Vagina (tissue), 2 donors: Measurements from ENCODE around the gene NUAK1. TPM values are rescaled to one million over a fixed set of nuclear protein-coding genes. Genes with fewer than 3 reads are reported as not detected.
"Not testable (repeated sequence)": the region's sequence is repeated elsewhere in the genome, so short reads cannot be mapped to it uniquely, and the experiment has no call there.

Experiments used
- DNase-seq, 2 donors: peaks; one replicate each; pipeline ENCODE4 v3.0.0-alpha.2; 2017; ENCODE audit errors: extremely low spot score in 2 of 2
- H3K27ac ChIP-seq: fragments of 200-600 bp; sonication (generic); one replicate; pipeline ENCODE4 v1.5.1; 2019
- H3K27me3 ChIP-seq: fragments of 200-600 bp; sonication (generic); one replicate; pipeline ENCODE4 v1.5.1; 2019
- H3K36me3 ChIP-seq, 2 donors: fragments of 200-600 bp; sonication (generic); one replicate each; pipeline ENCODE4 v1.5.1; 2017 to 2019
- H3K4me1 ChIP-seq: fragments of 200-600 bp; sonication (generic); one replicate; pipeline ENCODE4 v1.5.1; 2019
- H3K4me3 ChIP-seq, 2 donors: fragments of 200-600 bp; sonication (generic); 1 replicate in 1 of 2; 2 replicates in 1 of 2; pipeline ENCODE4 v1.5.1; 2016 to 2019
- H3K9me3 ChIP-seq: fragments of 200-600 bp; sonication (generic); one replicate; pipeline ENCODE4 v1.5.1; 2019
- CTCF ChIP-seq, 3 experiments: fragments of 450-650 bp in 2 of 3; fragments of 200-600 bp in 1 of 3; sonication (generic) in 1 of 3; IDR thresholded peaks; one replicate each; pipeline ENCODE4 v1.5.1; 2017 to 2019; ENCODE audit warnings: antibody characterized with exemption in 3 of 3, mild to moderate bottlenecking in 2 of 3, moderate library complexity in 2 of 3
- POLR2A ChIP-seq, 2 donors: fragments of 450-650 bp; IDR thresholded peaks; one replicate each; pipeline ENCODE4 v1.6.1; 2017; ENCODE audit warnings: antibody characterized with exemption in 2 of 2, mild to moderate bottlenecking in 2 of 2, moderate library complexity in 2 of 2
- POLR2AphosphoS5 ChIP-seq, 2 donors: sonication (generic); formaldehyde crosslinking; IDR thresholded peaks; one replicate each; pipeline ENCODE4 v1.9.0; 2017; ENCODE audit warnings: antibody characterized with exemption in 2 of 2, mild to moderate bottlenecking in 2 of 2, low read depth in 1 of 2; ENCODE audit not compliant: insufficient read depth in 1 of 2
- intact Hi-C: fragments of 100-400 bp; cut with DNase I; formaldehyde crosslinking; loops from one replicate; pipeline ENCODE4 v1.15.1; 2023
- total RNA-seq: library from RNA; depleted of rRNA; stranded (reverse); fragments of >200 nt; gene quantifications from one replicate; pipeline ENCODE4 v1.2.3, GENCODE V29; 2016

The NUAK1 gene
- total RNA-seq, 1 donor from 2014 or later = 22.8 TPM

GRCh38 chr12:106019144-106019543 lies 119.6 kb downstream of the NUAK1 start:
- peak overlapping the region; percentile 42 for H3K27ac ChIP-seq
- DNase-seq = no peak
- H3K4me1 ChIP-seq = peaks cover 22% of the 10 kb centered on the region

GRCh38 chr12:106018286-106018685 lies 120.5 kb downstream of the NUAK1 start:
- intact Hi-C loops = no loop called here
- H3K4me1 ChIP-seq = peaks cover 22% of the 10 kb centered on the region
- no peaks in the 10 kb centered on the region for H3K36me3 ChIP-seq
- no peak overlapping the region for H3K4me3 ChIP-seq
- no peak for DNase-seq
- no peak for TF ChIP-seq POLR2A (IDR thresholded peaks at IDR 0.05)
- TF ChIP-seq POLR2AphosphoS5 (IDR thresholded peaks at IDR 0.05; ENCODE audit: insufficient read depth in 1 of 2, low read depth in 1 of 2) = no peak
- TF ChIP-seq CTCF (IDR thresholded peaks at IDR 0.05) = no peak
- H3K9me3 ChIP-seq = no peaks in the 10 kb centered on the region
- no peaks in the 10 kb centered on the region for H3K27me3 ChIP-seq
- no peak overlapping the region for H3K27ac ChIP-seq

More at GRCh38 chr12:106019144-106019543, 119.6 kb downstream of the NUAK1 start:
- no peaks in the 10 kb centered on the region for H3K9me3 ChIP-seq
- H3K4me3 ChIP-seq = no peak overlapping the region
- intact Hi-C loops = no loop called here
- no peak for TF ChIP-seq POLR2A (IDR thresholded peaks at IDR 0.05)
- TF ChIP-seq CTCF (IDR thresholded peaks at IDR 0.05) = no peak
- no peak for TF ChIP-seq POLR2AphosphoS5 (IDR thresholded peaks at IDR 0.05; ENCODE audit: insufficient read depth in 1 of 2, low read depth in 1 of 2)
- H3K27me3 ChIP-seq = no peaks in the 10 kb centered on the region
- H3K36me3 ChIP-seq = no peaks in the 10 kb centered on the region

- intact Hi-C loops, H3K27ac ChIP-seq, DNase-seq, H3K27me3 ChIP-seq, H3K36me3 ChIP-seq, H3K9me3 ChIP-seq, H3K4me3 ChIP-seq: not testable (repeated sequence)
- H3K4me1 ChIP-seq = peaks cover 16% of the 10 kb centered on the region
Observed at GRCh38 chr12:106016601-106017278, 122.0 kb downstream of the NUAK1 start.

- no peak overlapping the region for H3K4me3 ChIP-seq
- no peak overlapping the region for H3K27ac ChIP-seq
- no peak for TF ChIP-seq POLR2A (IDR thresholded peaks at IDR 0.05)
- no peak for TF ChIP-seq POLR2AphosphoS5 (IDR thresholded peaks at IDR 0.05; ENCODE audit: insufficient read depth in 1 of 2, low read depth in 1 of 2)
- no peak for TF ChIP-seq CTCF (IDR thresholded peaks at IDR 0.05)
- H3K36me3 ChIP-seq = no peaks in the 10 kb centered on the region
- H3K9me3 ChIP-seq = no peaks in the 10 kb centered on the region
- intact Hi-C loops = no loop called here
- H3K4me1 ChIP-seq = peaks cover 5% of the 10 kb centered on the region
- H3K27me3 ChIP-seq = no peaks in the 10 kb centered on the region
- DNase-seq = no peak
Observed at GRCh38 chr12:106015646-106016045, 123.1 kb downstream of the NUAK1 start.

GRCh38 chr12:106013941-106014340 lies 124.8 kb downstream of the NUAK1 start:
- no peak for TF ChIP-seq POLR2A (IDR thresholded peaks at IDR 0.05)
- no peak for TF ChIP-seq POLR2AphosphoS5 (IDR thresholded peaks at IDR 0.05; ENCODE audit: insufficient read depth in 1 of 2, low read depth in 1 of 2)
- no peak for TF ChIP-seq CTCF (IDR thresholded peaks at IDR 0.05)
- no peaks in the 10 kb centered on the region for H3K4me1 ChIP-seq
- H3K27ac ChIP-seq = no peak overlapping the region
- no peaks in the 10 kb centered on the region for H3K36me3 ChIP-seq
- intact Hi-C loops = no loop called here
- no peak for DNase-seq
- H3K27me3 ChIP-seq = no peaks in the 10 kb centered on the region
- no peaks in the 10 kb centered on the region for H3K9me3 ChIP-seq
- H3K4me3 ChIP-seq = no peak overlapping the region

Other genes with a start within 250 kb of the NUAK1 start
- gene CKAP4, start 109.1 kb upstream of the NUAK1 start, total RNA-seq = 42.5 TPM
- gene TCP11L2, start 163.8 kb upstream of the NUAK1 start, total RNA-seq = 47.1 TPM
- gene POLR3B, start 218.8 kb upstream of the NUAK1 start, total RNA-seq = 10.1 TPM